IMR-90 (cell line): Measurements from ENCODE around the gene CFAP210.

Experiments
- BHLHE40 ChIP-seq: fragments of 150-350 bp; IDR thresholded peaks from 2 replicates; pipeline ENCODE4 v1.6.1; 2016; ENCODE audit warnings: mild to moderate bottlenecking, low read depth, low read length
- CEBPB ChIP-seq: IDR thresholded peaks from 2 replicates; pipeline ENCODE4 v1.6.1; 2012; ENCODE audit warnings: low read depth, low read length, improper control_type of control experiment
- CHD1 ChIP-seq: IDR thresholded peaks from 2 replicates; pipeline ENCODE4 v1.6.1; 2012; ENCODE audit warnings: low read depth, low read length, improper control_type of control experiment
- ELK1 ChIP-seq: fragments of 150-350 bp; IDR thresholded peaks from 2 replicates; pipeline ENCODE4 v1.6.1; 2016; ENCODE audit warnings: low read depth, mild to moderate bottlenecking, low read length, moderate library complexity, borderline replicate concordance
- MXI1 ChIP-seq: IDR thresholded peaks from 2 replicates; pipeline ENCODE4 v1.6.1; 2012; ENCODE audit warnings: low read depth, mild to moderate bottlenecking, low read length, moderate library complexity, borderline replicate concordance
- POLR2A ChIP-seq: IDR thresholded peaks from 2 replicates; pipeline ENCODE4 v1.6.1; 2012; ENCODE audit warnings: mild to moderate bottlenecking, low read depth, low read length
- RAD21 ChIP-seq: IDR thresholded peaks from 2 replicates; pipeline ENCODE4 v1.6.1; 2012; ENCODE audit warnings: low read length, improper control_type of control experiment
- USF2 ChIP-seq: fragments of 150-350 bp; IDR thresholded peaks from 2 replicates; pipeline ENCODE4 v1.6.1; 2017; ENCODE audit warnings: mild to moderate bottlenecking, antibody characterized with exemption, low read length, low read depth
- TF ChIP-seq, protein P1 (sequence below): conservative IDR thresholded peaks from 2 replicates; pipeline ENCODE4 v1.5.1; 2012; ENCODE audit warnings: mild to moderate bottlenecking, low read depth, low read length, improper control_type of control experiment

DNA sequence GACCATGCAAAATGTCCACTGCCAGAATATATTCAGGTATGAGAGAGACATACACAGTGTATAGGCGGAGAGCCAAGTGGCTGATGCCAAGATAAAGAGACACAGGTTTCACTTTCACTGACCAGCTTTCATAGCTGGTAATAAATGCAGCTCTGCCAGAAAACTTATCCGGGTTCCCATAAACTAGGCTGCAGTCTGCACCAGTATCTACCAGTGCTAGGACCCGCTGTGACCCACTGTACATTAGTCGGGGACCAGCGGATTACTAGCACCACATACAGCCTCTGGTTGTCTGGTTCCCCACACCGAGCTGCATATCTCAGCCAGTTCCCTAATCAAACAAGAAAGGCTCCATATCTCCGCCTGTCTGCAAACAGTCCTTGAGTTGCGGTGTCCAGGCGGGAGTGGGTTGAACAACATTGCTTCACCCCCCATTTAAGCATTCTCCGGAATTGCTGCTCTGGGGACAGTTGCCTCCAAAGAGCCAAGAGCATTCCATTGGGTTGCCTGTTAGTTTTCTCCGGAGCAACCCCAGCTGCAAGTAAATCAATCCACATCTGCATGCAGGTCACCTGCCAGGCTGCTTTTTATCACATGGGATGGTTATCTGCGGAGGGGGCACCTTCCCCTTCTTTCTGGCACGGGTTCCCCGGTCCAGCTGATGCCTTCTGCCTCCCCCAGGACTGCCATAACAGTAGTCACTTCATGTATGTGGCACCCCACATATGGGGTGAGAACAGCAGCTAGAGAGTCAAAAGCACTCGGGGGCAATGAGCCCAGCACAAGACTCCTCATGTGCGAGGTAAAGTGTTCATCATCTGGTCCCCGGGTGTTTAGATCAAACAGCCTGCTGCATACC, 21.4 kb upstream of the CFAP210 start:
- TF ChIP-seq MXI1 (no peak), POLR2A (no peak), CEBPB (no peak), USF2 (no peak), ELK1 (no peak), CHD1 (no peak), BHLHE40 (0 out of 2 replicates have a peak, but pooled peaks have one; percentile 13), RAD21 (no peak)
- TF ChIP-seq, protein P1, sequence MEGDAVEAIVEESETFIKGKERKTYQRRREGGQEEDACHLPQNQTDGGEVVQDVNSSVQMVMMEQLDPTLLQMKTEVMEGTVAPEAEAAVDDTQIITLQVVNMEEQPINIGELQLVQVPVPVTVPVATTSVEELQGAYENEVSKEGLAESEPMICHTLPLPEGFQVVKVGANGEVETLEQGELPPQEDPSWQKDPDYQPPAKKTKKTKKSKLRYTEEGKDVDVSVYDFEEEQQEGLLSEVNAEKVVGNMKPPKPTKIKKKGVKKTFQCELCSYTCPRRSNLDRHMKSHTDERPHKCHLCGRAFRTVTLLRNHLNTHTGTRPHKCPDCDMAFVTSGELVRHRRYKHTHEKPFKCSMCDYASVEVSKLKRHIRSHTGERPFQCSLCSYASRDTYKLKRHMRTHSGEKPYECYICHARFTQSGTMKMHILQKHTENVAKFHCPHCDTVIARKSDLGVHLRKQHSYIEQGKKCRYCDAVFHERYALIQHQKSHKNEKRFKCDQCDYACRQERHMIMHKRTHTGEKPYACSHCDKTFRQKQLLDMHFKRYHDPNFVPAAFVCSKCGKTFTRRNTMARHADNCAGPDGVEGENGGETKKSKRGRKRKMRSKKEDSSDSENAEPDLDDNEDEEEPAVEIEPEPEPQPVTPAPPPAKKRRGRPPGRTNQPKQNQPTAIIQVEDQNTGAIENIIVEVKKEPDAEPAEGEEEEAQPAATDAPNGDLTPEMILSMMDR = no peak
